H1 (cell line): ENCODE measurements around the gene GUCY1A1. TPM values are rescaled to one million over a fixed set of nuclear protein-coding genes. Genes with fewer than 3 reads are reported as not detected.

Experiments used
- CTCF ChIA-PET: fragments of 300-600 bp; sonication (Branson Sonifier 250); formaldehyde crosslinking; loops from one replicate; lab custom pipeline; 2021; ENCODE audit not compliant: partially characterized antibody; lab: Charles Lee
- POLR2A ChIA-PET: fragments of 300-600 bp; sonication (Branson Sonifier 250); formaldehyde crosslinking; loops from one replicate; lab custom pipeline; 2021; ENCODE audit warnings: inconsistent platforms; ENCODE audit not compliant: partially characterized antibody; lab: Charles Lee
- DNase-seq, 2 experiments: peaks; one replicate each; pipeline versions ENCODE4 v3.0.0 to v3.0.0-alpha.2; 2010 to 2022; ENCODE audit warnings: low spot score in 2 of 2, low read depth in 1 of 2, mixed read lengths in 1 of 2
- FAIRE-seq: peaks from 2 replicates; lab custom pipeline; 2011; peaks lifted over from hg19 to GRCh38; lab: Jason Lieb, UNC
- H2AFZ ChIP-seq: 2 replicates; pipeline ENCODE4 v1.8.1; 2012; ENCODE audit warnings: low read length, inconsistent platforms
- H2AK5ac ChIP-seq: 2 replicates; pipeline ENCODE4 v1.6.1; 2013; ENCODE audit warnings: low read depth, low read length
- H2BK120ac ChIP-seq: replicated peaks from 2 replicates; pipeline ENCODE3; 2013; ENCODE audit warnings: low read depth, low read length, inconsistent platforms
- H2BK12ac ChIP-seq: 2 replicates; pipeline ENCODE4 v1.6.1; 2013; ENCODE audit warnings: low read depth, low read length
- H2BK15ac ChIP-seq: 2 replicates; pipeline ENCODE4 v1.6.1; 2013; ENCODE audit warnings: low read length
- H2BK20ac ChIP-seq: 2 replicates; pipeline ENCODE4 v1.6.1; 2013; ENCODE audit warnings: low read length
- H2BK5ac ChIP-seq: 2 replicates; pipeline ENCODE4 v1.6.1; 2013; ENCODE audit warnings: low read depth, low read length
- H3K14ac ChIP-seq: 2 replicates; pipeline ENCODE4 v1.6.1; 2013; ENCODE audit warnings: inconsistent platforms; ENCODE audit not compliant: insufficient read length
- H3K18ac ChIP-seq: 2 replicates; pipeline ENCODE4 v1.6.1; 2013; ENCODE audit warnings: low read length; ENCODE audit errors: extremely low read depth
- H3K23ac ChIP-seq: 2 replicates; pipeline ENCODE4 v1.6.1; 2013; ENCODE audit warnings: inconsistent platforms; ENCODE audit not compliant: insufficient read length
- H3K23me2 ChIP-seq: 2 replicates; pipeline ENCODE4 v1.6.1; 2013; ENCODE audit warnings: low read depth, low read length
- H3K27ac ChIP-seq: 2 replicates; pipeline ENCODE4 v1.6.1; 2011; ENCODE audit warnings: low read depth, low read length, inconsistent platforms
- H3K27me3 ChIP-seq, 4 experiments: replicated peaks in 1 of 4; 1 replicate in 1 of 4; 2 replicates in 3 of 4; pipeline versions ENCODE4 v1.6.1 to v1.8.1; 2011 to 2013; ENCODE audit warnings: low read length in 3 of 4, mild to moderate bottlenecking in 3 of 4, inconsistent platforms in 2 of 4, mixed read lengths in 2 of 4, moderate library complexity in 1 of 4; ENCODE audit not compliant: control insufficient read depth in 3 of 4, insufficient read depth in 3 of 4; ENCODE audit errors: extremely low read depth in 1 of 4
- H3K36me3 ChIP-seq, 4 experiments: 2 replicates each; pipeline versions ENCODE4 v1.6.1 to v1.8.1; 2011 to 2013; ENCODE audit warnings: mild to moderate bottlenecking in 4 of 4, low read length in 3 of 4, moderate library complexity in 2 of 4, control low read depth in 1 of 4, inconsistent platforms in 1 of 4; ENCODE audit not compliant: insufficient read depth in 4 of 4, control insufficient read depth in 2 of 4
- H3K4ac ChIP-seq: replicated peaks from 2 replicates; pipeline ENCODE3; 2013; ENCODE audit warnings: low read length, low read depth, mixed read lengths, inconsistent platforms; ENCODE audit not compliant: insufficient read length
- H3K4me1 ChIP-seq, 4 experiments: replicated peaks in 1 of 4; 1 replicate in 1 of 4; 2 replicates in 3 of 4; pipeline versions ENCODE4 v1.6.1 to v1.8.1; 2011 to 2013; ENCODE audit warnings: low read length in 3 of 4, inconsistent platforms in 2 of 4, mixed read lengths in 1 of 4; ENCODE audit not compliant: insufficient read depth in 4 of 4, control insufficient read depth in 3 of 4
- H3K4me2 ChIP-seq, 2 experiments: 2 replicates each; pipeline versions ENCODE4 v1.6.1 to v1.8.1; 2011 to 2013; ENCODE audit warnings: low read depth in 2 of 2, low read length in 2 of 2, control low read depth in 1 of 2, inconsistent platforms in 1 of 2, mild to moderate bottlenecking in 1 of 2; ENCODE audit not compliant: insufficient read depth in 1 of 2
- H3K4me3 ChIP-seq, 4 experiments: fragments of 200-600, 300-600 bp in 1 of 4; sonication (generic), shearing (Covaris generic), sonication (Bioruptor Twin) in 1 of 4; 2 replicates each; pipeline versions ENCODE4 v1.5.1 to v1.8.1; 2011 to 2016; ENCODE audit warnings: low read length in 4 of 4, low read depth in 3 of 4, control low read depth in 2 of 4, inconsistent platforms in 2 of 4, mild to moderate bottlenecking in 2 of 4, mixed read lengths in 1 of 4, moderate library complexity in 1 of 4; ENCODE audit not compliant: insufficient read depth in 2 of 4; ENCODE audit errors: extremely low read depth in 1 of 4
- H3K56ac ChIP-seq: replicated peaks from 2 replicates; pipeline ENCODE3; 2013; ENCODE audit warnings: low read depth, mild to moderate bottlenecking, mixed read lengths, low read length, inconsistent platforms; ENCODE audit not compliant: insufficient read length
- H3K79me1 ChIP-seq: 2 replicates; pipeline ENCODE4 v1.6.1; 2013; ENCODE audit warnings: low read depth, low read length, control low read depth
- H3K79me2 ChIP-seq, 2 experiments: 2 replicates each; pipeline versions ENCODE4 v1.6.1 to v1.8.1; 2012 to 2013; ENCODE audit warnings: low read length in 2 of 2, mild to moderate bottlenecking in 2 of 2, inconsistent platforms in 1 of 2; ENCODE audit not compliant: insufficient read depth in 2 of 2, control insufficient read depth in 1 of 2
- H3K9ac ChIP-seq, 4 experiments: replicated peaks in 1 of 4; 1 replicate in 1 of 4; 2 replicates in 3 of 4; pipeline versions ENCODE4 v1.6.1 to v1.8.1; 2011 to 2013; ENCODE audit warnings: low read depth in 3 of 4, low read length in 3 of 4, control low read depth in 2 of 4, mild to moderate bottlenecking in 2 of 4, moderate library complexity in 2 of 4, inconsistent platforms in 1 of 4; ENCODE audit errors: extremely low read depth in 1 of 4
- H3K9me3 ChIP-seq, 2 experiments: 2 replicates each; pipeline versions ENCODE4 v1.6.1 to v1.8.1; 2012 to 2013; ENCODE audit warnings: mild to moderate bottlenecking in 2 of 2, moderate library complexity in 2 of 2, control low read depth in 1 of 2, inconsistent platforms in 1 of 2, low read depth in 1 of 2, low read length in 1 of 2, mixed read lengths in 1 of 2; ENCODE audit not compliant: insufficient read depth in 2 of 2
- H4K20me1 ChIP-seq, 2 experiments: replicated peaks in 1 of 2; 2 replicates each; pipeline versions ENCODE3 to v1.8.1; 2011 to 2013; ENCODE audit warnings: inconsistent platforms in 2 of 2, low read length in 2 of 2, mild to moderate bottlenecking in 1 of 2; ENCODE audit not compliant: insufficient read depth in 2 of 2, control insufficient read depth in 1 of 2
- H4K5ac ChIP-seq: 2 replicates; pipeline ENCODE4 v1.6.1; 2013; ENCODE audit warnings: low read length, low read depth, mixed read lengths, inconsistent platforms; ENCODE audit not compliant: insufficient read length
- H4K8ac ChIP-seq: 2 replicates; pipeline ENCODE4 v1.8.0; 2013; ENCODE audit warnings: mild to moderate bottlenecking, moderate library complexity, low read length, inconsistent platforms; ENCODE audit not compliant: insufficient read depth; ENCODE audit errors: extremely low read depth
- H4K91ac ChIP-seq: replicated peaks from 2 replicates; pipeline ENCODE3; 2013; ENCODE audit warnings: low read length, mixed read lengths, inconsistent platforms; ENCODE audit not compliant: insufficient read length
- ASH2L ChIP-seq: fragments of 200-600, 300-600 bp; sonication (generic); IDR thresholded peaks from one replicate; pipeline ENCODE4 v1.7.1; 2017; ENCODE audit warnings: low read length
- HDAC6 ChIP-seq: IDR thresholded peaks from one replicate; pipeline ENCODE4 v1.7.1; 2012; ENCODE audit warnings: low read depth, mild to moderate bottlenecking, inconsistent platforms, low read length, moderate library complexity
- NRF1 ChIP-seq: IDR thresholded peaks from 2 replicates; pipeline ENCODE4 v1.6.1; 2011; ENCODE audit warnings: mild to moderate bottlenecking, low read depth, low read length, improper control_type of control experiment
- SP1 ChIP-seq: IDR thresholded peaks from 2 replicates; pipeline ENCODE4 v1.6.1; 2011; ENCODE audit warnings: low read depth, low read length
- WGBS, 2 experiments: shearing (Covaris generic) in 1 of 2; methylation state at CpG; one replicate each; pipeline versions ENCODE4 v1.1.6 to v1.1.7; 2013 to 2015; ENCODE audit warnings: low lambda C conversion rate in 2 of 2, mixed read lengths in 2 of 2, inconsistent platforms in 1 of 2, low coverage in 1 of 2, missing lambda C conversion rate in 1 of 2; ENCODE audit not compliant: insufficient replicate concordance in 2 of 2, insufficient coverage in 1 of 2, insufficient read length in 1 of 2; ENCODE audit errors: extremely low coverage in 1 of 2, missing lambda C conversion rate in 1 of 2; 5-methylcytosine and 5-hydroxymethylcytosine counted together
- polyA plus RNA-seq, 7 experiments: library from polyadenylated mRNA; depleted of rRNA in 3 of 7; stranded (reverse) in 5 of 7; unstranded in 2 of 7; fragments of >200 nt in 5 of 7; fragments of 200-250 nt in 2 of 7; gene quantifications; 1 replicate in 5 of 7; 2 replicates in 1 of 7; 4 replicates in 1 of 7; pipeline versions ENCODE4 v1.2.1 to v1.2.3, GENCODE V29; 2011 to 2013; ENCODE audit warnings: missing spikeins in 2 of 7, mixed read lengths in 2 of 7
- total RNA-seq: library from RNA; stranded (reverse); fragmentation: NEBNext Ultra II Directional; extraction: Animal tissue kit (Norgen Biotek cat#: 25700); gene quantifications from 2 replicates; pipeline ENCODE4 v1.2.1, GENCODE V29; 2021
- TF ChIP-seq, protein P1 (sequence below): IDR thresholded peaks from 2 replicates; pipeline ENCODE4 v1.6.1; 2012; ENCODE audit warnings: low read length, inconsistent platforms

The GUCY1A1 gene
- total and polyA plus RNA-seq, 2 of the 8 experiments (the other 6 are each of a cell fraction or from before 2014, with no cell fraction given) = not detected

DNA sequence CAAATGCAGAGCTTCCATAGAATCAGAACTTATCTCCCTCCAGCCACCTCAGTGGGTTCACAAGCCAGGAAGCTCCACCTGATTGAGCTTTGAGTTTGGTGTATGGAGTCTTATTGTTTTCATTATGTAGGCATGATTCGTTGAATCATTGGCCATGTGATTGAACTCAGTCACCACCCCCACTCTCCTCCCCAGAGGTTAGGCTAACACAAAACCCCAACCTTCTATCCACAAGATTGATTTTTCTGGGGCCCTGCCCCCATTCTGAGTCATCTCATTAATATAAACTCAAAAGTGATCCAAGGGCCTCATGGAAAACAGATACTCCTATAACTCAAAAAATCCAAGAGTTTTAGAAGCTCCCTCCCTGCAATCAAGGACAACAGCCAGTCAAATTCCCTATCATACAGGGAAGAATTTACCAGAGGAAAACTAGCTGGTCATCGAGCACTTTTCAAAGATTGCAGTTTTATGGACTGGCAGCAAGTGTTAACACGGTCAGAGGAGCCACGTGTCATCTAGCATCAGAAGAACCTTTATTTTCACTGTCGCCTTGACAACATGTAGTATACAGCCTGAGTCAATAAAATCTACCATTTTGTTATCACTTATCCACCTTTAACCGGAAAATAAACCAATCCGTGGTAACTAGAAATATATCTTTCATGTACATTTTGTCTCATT is 56.3 kb downstream of the GUCY1A1 start:
- ChIA-PET POLR2A (no interaction called here), CTCF (interaction anchor here (0.8 to 1.2 kb wide), 2 partner anchors 18 to 64 kb away, joined by 4 read pairs; no protein-coding TSS in a partner anchor)
- Histone ChIP-seq H2AK5ac (no peak overlapping the region), H3K4me1 (0 out of 7 replicates have a peak, but pooled peaks cover 0 to 3% (median 0%) of the 10 kb centered on the region in 4 experiments), H4K5ac (no peak overlapping the region), H3K27me3 (no peaks in the 10 kb centered on the region), H3K4me2 (no peak overlapping the region), H4K8ac (no peak overlapping the region), H2BK15ac (no peak overlapping the region), H3K36me3 (no peaks in the 10 kb centered on the region), H3K27ac (no peak overlapping the region), H2AFZ (no peak overlapping the region), H2BK5ac (no peak overlapping the region), H3K23ac (no peak overlapping the region), H3K56ac (no peak overlapping the region), H2BK20ac (no peak overlapping the region), H3K9ac (no peak overlapping the region), H3K9me3 (no peaks in the 10 kb centered on the region), H4K91ac (no peak overlapping the region), H2BK12ac (no peak overlapping the region), H3K4me3 (no peak overlapping the region), H3K18ac (no peak overlapping the region), H3K4ac (no peak overlapping the region), H4K20me1 (no peaks in the 10 kb centered on the region), H3K14ac (no peak overlapping the region), H3K79me2 (no peaks in the 10 kb centered on the region), H3K79me1 (no peaks in the 10 kb centered on the region), H3K23me2 (no peaks in the 10 kb centered on the region), H2BK120ac (no peak overlapping the region)
- DNase-seq (no peak), FAIRE-seq (no peak)
- TF ChIP-seq SP1 = no peak
- TF ChIP-seq HDAC6 = no peak
- no peak for TF ChIP-seq NRF1
- TF ChIP-seq ASH2L = no peak
- TF ChIP-seq, protein P1, sequence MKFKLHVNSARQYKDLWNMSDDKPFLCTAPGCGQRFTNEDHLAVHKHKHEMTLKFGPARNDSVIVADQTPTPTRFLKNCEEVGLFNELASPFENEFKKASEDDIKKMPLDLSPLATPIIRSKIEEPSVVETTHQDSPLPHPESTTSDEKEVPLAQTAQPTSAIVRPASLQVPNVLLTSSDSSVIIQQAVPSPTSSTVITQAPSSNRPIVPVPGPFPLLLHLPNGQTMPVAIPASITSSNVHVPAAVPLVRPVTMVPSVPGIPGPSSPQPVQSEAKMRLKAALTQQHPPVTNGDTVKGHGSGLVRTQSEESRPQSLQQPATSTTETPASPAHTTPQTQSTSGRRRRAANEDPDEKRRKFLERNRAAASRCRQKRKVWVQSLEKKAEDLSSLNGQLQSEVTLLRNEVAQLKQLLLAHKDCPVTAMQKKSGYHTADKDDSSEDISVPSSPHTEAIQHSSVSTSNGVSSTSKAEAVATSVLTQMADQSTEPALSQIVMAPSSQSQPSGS = no peak
- 95% methylated on average over 7 of the region's 7 CpGs; no CpG with 5 or more reads in 1 of the 2 experiments for WGBS, 2 experiments
